IPS-11a (cell line): ENCODE measurements around the gene VMP1.

ENCODE experiments used
- H3K4me3 ChIP-seq: one replicate; pipeline ENCODE4 v1.5.1; 2013; ENCODE audit warnings: low read depth, low read length, control low read depth

Gene VMP1

DNA sequence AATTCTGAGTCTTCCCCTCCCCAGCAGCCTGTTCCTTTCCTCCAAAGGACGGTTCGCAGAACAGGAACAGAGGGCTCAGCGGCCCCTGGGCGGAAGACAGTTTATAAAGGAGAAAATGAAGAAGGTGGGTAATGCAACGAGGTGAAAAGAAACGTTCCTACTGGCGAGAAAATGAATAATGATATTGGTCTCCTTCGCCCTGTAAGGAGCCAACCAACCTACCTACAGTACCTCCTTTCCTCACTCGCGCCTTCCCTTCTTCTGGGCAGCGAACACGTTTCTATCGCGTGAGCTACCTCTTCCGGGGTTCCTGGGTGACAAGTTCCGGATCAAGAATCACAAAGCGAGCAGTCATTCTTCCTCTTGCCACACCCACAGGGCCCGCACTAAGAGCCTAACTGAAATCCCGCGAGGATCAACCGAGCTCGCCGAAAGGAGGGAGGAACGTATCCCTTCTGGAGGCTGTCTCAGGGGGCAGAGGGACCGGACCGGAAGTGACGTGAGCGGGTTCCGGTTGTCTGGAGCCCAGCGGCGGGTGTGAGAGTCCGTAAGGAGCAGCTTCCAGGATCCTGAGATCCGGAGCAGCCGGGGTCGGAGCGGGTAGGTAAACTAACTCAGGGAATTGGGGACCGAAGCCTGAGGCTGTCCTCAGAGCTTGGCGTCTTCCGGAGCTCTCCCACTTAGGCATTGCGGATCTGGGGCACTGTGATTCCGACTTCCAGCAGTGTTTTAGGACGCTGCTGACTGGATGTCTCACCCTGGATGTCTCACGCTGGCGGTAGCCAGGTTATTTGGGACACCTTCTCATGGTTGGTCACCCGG is at the start of gene VMP1, which contains the start of gene PTRH2:
Gene VMP1, plus strand, starts transcription at position 506 of the 822 bp plus-strand sequence. CDS start 23,793 bp downstream, outside the sequence.
Gene PTRH2, minus strand, starts transcription at position 282 of the 822 bp plus-strand sequence. CDS start 9,452 bp downstream, outside the sequence.
- H3K4me3 ChIP-seq = peak within 1 kb of the TSS; percentile 83

DNA sequence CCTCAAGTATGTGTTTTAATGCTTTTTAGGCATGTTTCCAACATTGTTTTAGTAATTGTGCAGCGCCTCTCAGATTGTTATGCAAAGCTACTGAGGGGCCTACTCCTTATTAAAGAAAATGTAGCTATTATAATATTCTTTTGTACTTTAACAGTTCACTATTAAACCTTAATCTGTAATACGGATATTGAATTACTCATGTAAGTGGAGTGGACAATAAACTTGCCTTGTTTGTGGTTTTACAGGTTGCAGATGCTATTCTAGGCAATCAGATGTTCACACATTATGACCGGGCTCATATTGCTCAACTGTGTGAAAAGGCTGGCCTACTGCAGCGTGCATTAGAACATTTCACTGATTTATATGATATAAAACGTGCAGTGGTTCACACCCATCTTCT is 41.2 kb upstream of the VMP1 start:
- H3K4me3 ChIP-seq = no peak overlapping the region

DNA sequence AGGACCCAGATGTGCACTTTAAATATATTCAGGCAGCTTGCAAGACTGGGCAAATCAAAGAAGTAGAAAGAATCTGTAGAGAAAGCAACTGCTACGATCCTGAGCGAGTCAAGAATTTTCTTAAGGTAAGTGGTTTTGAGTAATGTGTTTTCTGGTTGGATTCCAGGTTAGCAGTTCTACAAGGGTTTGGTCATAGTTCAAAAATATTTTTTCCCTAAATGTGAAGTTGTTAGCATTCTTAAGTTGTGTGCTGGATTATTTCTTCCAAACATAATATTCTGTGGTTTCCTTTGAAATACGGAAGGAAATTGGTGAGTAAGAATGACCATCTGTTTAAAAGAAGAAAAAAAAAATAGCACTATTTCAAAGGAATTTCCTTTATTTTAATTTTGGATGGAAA is 38.6 kb upstream of the VMP1 start:
- H3K4me3 ChIP-seq = no peak overlapping the region

DNA sequence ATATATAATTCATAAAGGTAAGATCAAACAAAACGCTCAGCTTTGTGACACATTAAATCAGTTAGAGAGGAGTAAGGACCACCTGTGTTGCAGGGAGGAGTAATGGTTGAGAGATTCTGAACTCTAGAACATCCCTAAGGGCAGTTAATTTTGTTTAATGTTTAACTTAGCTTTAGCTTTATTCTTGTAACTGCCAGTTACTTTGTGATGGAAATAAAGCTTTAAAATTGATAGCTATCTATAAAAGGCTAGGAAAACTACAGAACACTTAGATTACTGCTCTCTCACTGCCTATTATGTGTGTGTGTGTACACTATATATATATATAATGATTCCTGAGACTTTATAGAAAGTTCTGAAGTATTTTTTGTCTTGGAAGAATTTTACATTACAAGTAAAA is 38.0 kb upstream of the VMP1 start:
- no peak overlapping the region for H3K4me3 ChIP-seq

DNA sequence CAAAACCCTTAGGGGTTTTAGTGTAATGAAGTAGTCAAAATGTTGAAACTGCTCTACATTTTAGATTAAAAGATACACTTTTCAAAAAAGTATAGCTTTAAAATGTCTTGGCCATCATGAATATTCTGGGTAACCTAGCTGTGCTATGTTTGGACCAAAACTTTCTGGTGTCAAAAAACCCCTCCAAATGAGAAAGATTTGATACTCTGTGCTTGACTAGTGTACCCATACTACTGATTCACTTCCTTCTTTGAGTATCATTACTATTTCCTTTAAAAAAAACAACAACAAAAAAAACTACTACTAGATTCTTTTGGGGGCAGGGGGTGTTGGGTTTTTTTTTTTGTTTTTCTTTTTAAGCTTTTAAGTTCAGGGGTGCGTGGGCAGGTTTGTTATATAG is 37.5 kb upstream of the VMP1 start:
- no peak overlapping the region for H3K4me3 ChIP-seq

- no peak overlapping the region for H3K4me3 ChIP-seq
Observed at GRCh38 chr17:59671386-59671785, 36.1 kb upstream of the VMP1 start.

DNA sequence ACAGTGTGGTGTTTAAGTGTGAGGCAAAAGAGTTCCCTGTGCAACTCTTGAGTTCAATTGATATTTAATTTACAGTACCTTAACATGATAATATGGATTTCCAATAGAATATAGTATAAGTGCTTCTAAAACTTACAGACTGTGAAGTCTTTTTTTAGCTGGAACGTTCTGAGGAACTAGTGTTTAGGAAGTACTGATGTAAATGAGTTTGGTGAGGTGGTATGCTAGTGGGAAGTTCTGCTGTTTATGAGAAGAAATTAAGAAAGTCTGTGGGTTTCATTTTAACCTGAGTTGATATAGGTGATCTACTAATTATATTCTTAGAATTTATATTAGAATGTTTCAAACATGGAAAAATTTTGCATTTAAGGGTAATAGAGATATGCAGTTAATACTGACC is 32.2 kb upstream of the VMP1 start:
- no peak overlapping the region for H3K4me3 ChIP-seq

- no peak overlapping the region for H3K4me3 ChIP-seq
Observed at GRCh38 chr17:59676716-59677115, 30.7 kb upstream of the VMP1 start.

DNA sequence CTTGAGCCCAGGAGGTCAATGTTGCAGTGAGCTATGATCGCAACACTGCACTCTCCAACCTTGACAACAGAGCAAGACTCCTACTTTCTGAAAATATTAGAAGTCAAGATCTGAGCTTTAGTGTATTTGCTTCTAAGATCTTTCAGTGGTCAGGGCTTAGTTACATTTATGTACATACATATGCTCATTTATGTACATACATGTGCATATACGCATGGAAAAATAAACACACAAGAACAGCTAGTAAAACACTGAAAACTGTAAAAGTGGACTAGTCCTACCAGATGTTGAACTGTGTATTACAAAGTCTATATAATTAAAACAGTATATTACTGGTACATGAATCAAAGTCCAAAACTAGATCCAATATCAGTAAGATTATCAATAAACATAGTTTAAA is 28.5 kb upstream of the VMP1 start:
- H3K4me3 ChIP-seq = no peak overlapping the region

- H3K4me3 ChIP-seq = no peak overlapping the region
Observed at GRCh38 chr17:59680314-59680713, 27.1 kb upstream of the VMP1 start.

- H3K4me3 ChIP-seq = no peak overlapping the region
Observed at GRCh38 chr17:59683283-59683682, 24.2 kb upstream of the VMP1 start.

GRCh38 chr17:59684967-59685366 is 22.5 kb upstream of the VMP1 start:
- H3K4me3 ChIP-seq = no peak overlapping the region

- H3K4me3 ChIP-seq = no peak overlapping the region
Observed at GRCh38 chr17:59688008-59688407, 19.4 kb upstream of the VMP1 start.

GRCh38 chr17:59688496-59688895 is 19.0 kb upstream of the VMP1 start:
- no peak overlapping the region for H3K4me3 ChIP-seq

DNA sequence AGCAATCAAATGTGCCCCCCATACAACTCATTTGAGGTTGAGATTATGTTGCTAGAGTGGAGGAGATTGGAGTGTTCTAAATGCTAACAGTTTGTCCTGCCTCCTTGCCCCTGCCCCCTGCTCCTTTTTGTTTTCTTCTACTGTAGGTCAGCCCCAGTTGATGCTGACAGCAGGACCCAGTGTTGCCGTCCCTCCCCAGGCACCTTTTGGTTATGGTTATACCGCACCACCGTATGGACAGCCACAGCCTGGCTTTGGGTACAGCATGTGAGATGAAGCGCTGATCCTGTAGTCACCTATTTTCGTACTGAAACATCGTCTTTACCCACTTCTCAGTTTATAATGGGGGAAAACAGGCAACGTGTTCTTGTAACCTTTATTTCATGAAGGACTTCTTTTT is 13.9 kb upstream of the VMP1 start:
- H3K4me3 ChIP-seq = no peak overlapping the region

DNA sequence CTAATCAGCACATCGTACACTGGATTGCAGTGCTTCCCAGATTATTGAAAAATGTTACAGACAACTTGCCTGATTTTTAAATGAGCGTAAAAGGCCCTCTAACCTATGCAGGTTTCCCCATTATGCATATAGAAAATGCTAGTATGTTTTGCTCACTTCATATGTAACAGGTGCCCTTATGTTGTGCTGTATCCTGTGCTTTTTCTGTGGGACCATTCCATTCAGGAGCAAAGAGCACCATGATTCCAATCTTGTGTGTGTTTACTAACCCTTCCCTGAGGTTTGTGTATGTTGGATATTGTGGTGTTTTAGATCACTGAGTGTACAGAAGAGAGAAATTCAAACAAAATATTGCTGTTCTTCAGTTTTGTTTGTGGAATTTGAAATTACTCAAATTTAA is 13.1 kb upstream of the VMP1 start:
- H3K4me3 ChIP-seq = no peak overlapping the region

DNA sequence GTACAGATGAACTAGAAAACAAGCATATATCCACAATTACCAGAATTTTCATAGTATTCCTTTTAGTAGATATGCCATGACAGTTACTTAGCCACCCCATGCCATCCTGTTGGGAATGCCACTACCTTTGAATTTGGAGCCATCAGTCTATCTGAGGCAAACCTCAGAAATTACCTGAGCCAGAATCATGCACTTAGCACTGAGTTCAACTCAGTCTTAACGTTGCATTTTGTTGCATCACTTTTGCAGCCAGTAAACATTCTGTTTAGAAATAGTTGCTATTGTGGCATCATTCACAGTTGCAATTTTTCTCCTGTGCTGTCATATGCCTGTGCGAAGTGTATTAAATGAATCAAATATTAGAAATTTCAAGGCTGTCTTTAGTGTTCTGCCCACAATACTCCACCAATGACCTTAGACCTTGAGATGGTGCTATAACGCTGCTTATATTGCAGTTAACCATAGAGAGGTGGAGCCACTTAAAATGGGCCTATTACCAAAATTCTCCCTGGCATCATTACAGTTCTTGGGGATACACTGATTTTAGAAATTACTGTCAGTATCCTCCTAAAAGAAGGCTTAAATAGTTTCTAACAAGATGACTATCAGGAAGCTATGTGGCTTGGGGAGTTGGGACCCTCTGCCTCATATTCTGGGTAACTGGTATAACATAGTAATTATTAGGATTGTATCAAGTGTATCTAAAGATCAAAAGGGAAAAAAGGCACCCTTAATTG is 11.3 kb upstream of the VMP1 start:
- no peak overlapping the region for H3K4me3 ChIP-seq

GRCh38 chr17:59696682-59697277 is 10.7 kb upstream of the VMP1 start:
- no peak overlapping the region for H3K4me3 ChIP-seq

- H3K4me3 ChIP-seq = no peak overlapping the region
Observed at GRCh38 chr17:59698143-59698542, 9.3 kb upstream of the VMP1 start.

GRCh38 chr17:59699218-59699617 is 8.2 kb upstream of the VMP1 start:
- H3K4me3 ChIP-seq = no peak overlapping the region

DNA sequence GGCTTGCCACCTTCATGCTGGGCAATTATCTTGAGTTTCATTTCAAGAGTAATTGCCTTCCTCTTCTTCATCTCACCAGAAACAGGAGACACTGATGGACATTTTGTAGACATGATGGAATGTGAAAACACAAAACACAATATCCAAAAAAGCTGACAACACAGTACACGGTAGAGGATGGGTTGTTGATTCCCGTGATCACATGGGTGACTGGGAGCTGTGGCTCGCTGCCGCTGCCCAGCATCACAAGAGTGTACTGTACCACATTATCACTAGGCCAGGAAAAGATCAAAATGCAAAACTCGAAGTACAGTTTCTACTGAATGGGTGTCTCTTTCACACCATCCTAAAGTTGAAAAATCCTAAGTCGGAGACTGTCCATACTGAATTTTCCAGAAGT is 7.7 kb upstream of the VMP1 start:
- H3K4me3 ChIP-seq = no peak overlapping the region

GRCh38 chr17:59702304-59702703 is 5.2 kb upstream of the VMP1 start:
- H3K4me3 ChIP-seq = no peak overlapping the region
